H9 (cell line): ENCODE data around the gene SPEG. TPM values are rescaled to one million over a fixed set of nuclear protein-coding genes. Genes with fewer than 3 reads are reported as not detected.

Experiments used
- DNase-seq: peaks from one replicate; pipeline ENCODE4 v3.0.0-alpha.2; 2017
- H2AFZ ChIP-seq: one replicate; pipeline ENCODE4 v1.6.1; 2013; ENCODE audit warnings: mild to moderate bottlenecking, low read length, control low read depth, moderate library complexity
- H2AK5ac ChIP-seq: 2 replicates; pipeline ENCODE4 v1.6.1; 2013; ENCODE audit warnings: low read length, control low read depth, mixed read lengths; ENCODE audit not compliant: insufficient read length
- H2BK120ac ChIP-seq: one replicate; pipeline ENCODE4 v1.6.1; 2013; ENCODE audit warnings: low read depth, mild to moderate bottlenecking, low read length, control low read depth, inconsistent platforms; ENCODE audit not compliant: poor library complexity, severe bottlenecking
- H2BK12ac ChIP-seq: 2 replicates; pipeline ENCODE4 v1.6.1; 2013; ENCODE audit warnings: low read length, control low read depth, mixed read lengths, low read depth; ENCODE audit not compliant: insufficient read length
- H2BK15ac ChIP-seq: 2 replicates; pipeline ENCODE4 v1.6.1; 2013; ENCODE audit warnings: low read depth, low read length, control low read depth
- H2BK20ac ChIP-seq: one replicate; pipeline ENCODE4 v1.6.1; 2013; ENCODE audit warnings: low read depth, mild to moderate bottlenecking, low read length, control low read depth, inconsistent platforms; ENCODE audit not compliant: poor library complexity, severe bottlenecking
- H2BK5ac ChIP-seq: 2 replicates; pipeline ENCODE4 v1.6.1; 2013; ENCODE audit warnings: low read length, control low read depth, mixed read lengths; ENCODE audit not compliant: insufficient read length
- H3K14ac ChIP-seq: 2 replicates; pipeline ENCODE4 v1.6.1; 2013; ENCODE audit warnings: low read length, control low read depth; ENCODE audit not compliant: insufficient read depth
- H3K18ac ChIP-seq: 2 replicates; pipeline ENCODE4 v1.6.1; 2013; ENCODE audit warnings: low read depth, mild to moderate bottlenecking, mixed read lengths, low read length, control low read depth; ENCODE audit not compliant: insufficient read length
- H3K23ac ChIP-seq: 2 replicates; pipeline ENCODE4 v1.6.1; 2013; ENCODE audit warnings: low read length, control low read depth, mixed read lengths, low read depth; ENCODE audit not compliant: insufficient read length
- H3K23me2 ChIP-seq: 2 replicates; pipeline ENCODE4 v1.6.1; 2013; ENCODE audit warnings: low read depth, mild to moderate bottlenecking, mixed read lengths, low read length, control low read depth; ENCODE audit not compliant: insufficient read length, poor library complexity, severe bottlenecking
- H3K27ac ChIP-seq: 2 replicates; pipeline ENCODE4 v1.5.1; 2013; ENCODE audit warnings: low read length, control low read depth, mixed read lengths, low read depth; ENCODE audit not compliant: insufficient read length
- H3K27me3 ChIP-seq: 2 replicates; pipeline ENCODE4 v1.6.1; 2013; ENCODE audit warnings: low read length, control low read depth, inconsistent platforms; ENCODE audit not compliant: insufficient read depth
- H3K4ac ChIP-seq: 2 replicates; pipeline ENCODE4 v1.6.1; 2013; ENCODE audit warnings: low read depth, mild to moderate bottlenecking, control low read depth, inconsistent platforms, low read length, moderate library complexity
- H3K4me1 ChIP-seq: 2 replicates; pipeline ENCODE4 v1.6.1; 2013; ENCODE audit warnings: low read length, control low read depth, inconsistent platforms; ENCODE audit not compliant: insufficient read depth
- H3K4me2 ChIP-seq: 2 replicates; pipeline ENCODE4 v1.6.1; 2013; ENCODE audit warnings: low read length, control low read depth, mixed read lengths; ENCODE audit not compliant: insufficient read length, insufficient read depth
- H3K56ac ChIP-seq: 2 replicates; pipeline ENCODE4 v1.6.1; 2013; ENCODE audit warnings: low read depth, mild to moderate bottlenecking, mixed read lengths, low read length, control low read depth; ENCODE audit not compliant: insufficient read length
- H3K79me1 ChIP-seq: 2 replicates; pipeline ENCODE4 v1.6.1; 2013; ENCODE audit warnings: low read depth, mild to moderate bottlenecking, moderate library complexity, low read length, control low read depth, inconsistent platforms; ENCODE audit not compliant: insufficient read depth, poor library complexity, severe bottlenecking
- H3K79me2 ChIP-seq: 2 replicates; pipeline ENCODE4 v1.6.1; 2013; ENCODE audit warnings: low read length, control low read depth, inconsistent platforms; ENCODE audit not compliant: insufficient read depth
- H3K9ac ChIP-seq: 2 replicates; pipeline ENCODE4 v1.6.1; 2013; ENCODE audit warnings: low read length, control low read depth, mixed read lengths; ENCODE audit not compliant: insufficient read length; ENCODE audit errors: extremely low read depth
- H3K9me3 ChIP-seq: one replicate; pipeline ENCODE4 v1.6.1; 2013; ENCODE audit warnings: low read depth, low read length, inconsistent platforms; ENCODE audit not compliant: control insufficient read depth
- H3T11ph ChIP-seq: one replicate; pipeline ENCODE4 v1.6.1; 2013; ENCODE audit warnings: mild to moderate bottlenecking, low read length, control low read depth, inconsistent platforms
- H4K20me1 ChIP-seq: one replicate; pipeline ENCODE4 v1.6.1; 2013; ENCODE audit not compliant: control insufficient read depth, insufficient read length, insufficient read depth
- H4K5ac ChIP-seq: 2 replicates; pipeline ENCODE4 v1.6.1; 2013; ENCODE audit warnings: low read depth, mild to moderate bottlenecking, mixed read lengths, low read length, control low read depth; ENCODE audit not compliant: insufficient read length
- H4K8ac ChIP-seq: replicated peaks from 2 replicates; pipeline ENCODE4 v1.6.1; 2013; ENCODE audit warnings: low read length, control low read depth, mixed read lengths, low read depth; ENCODE audit not compliant: insufficient read length
- H4K91ac ChIP-seq: 2 replicates; pipeline ENCODE4 v1.6.1; 2013; ENCODE audit warnings: low read depth, mild to moderate bottlenecking, moderate library complexity, mixed read lengths, low read length, control low read depth; ENCODE audit not compliant: insufficient read length
- H3K27ac Mint-ChIP-seq, 3 experiments: 2 replicates in 2 of 3; 3 replicates in 1 of 3; pipeline ENCODE4 v1.8.0; 2020 to 2021; ENCODE audit warnings: mixed read lengths in 3 of 3, mild to moderate bottlenecking in 1 of 3, moderate library complexity in 1 of 3
- H3K27me3 Mint-ChIP-seq: 2 replicates; pipeline ENCODE4 v1.8.0; 2021; ENCODE audit warnings: low read depth, mild to moderate bottlenecking, moderate library complexity, mixed read lengths
- H3K36me3 Mint-ChIP-seq, 3 experiments: 2 replicates in 2 of 3; 3 replicates in 1 of 3; pipeline ENCODE4 v1.8.0; 2020 to 2021; ENCODE audit warnings: low read depth in 3 of 3, mixed read lengths in 3 of 3; ENCODE audit not compliant: insufficient read depth in 1 of 3
- H3K4me1 Mint-ChIP-seq, 2 experiments: 2 replicates each; pipeline ENCODE4 v1.8.0; 2020; ENCODE audit warnings: mixed read lengths in 2 of 2
- H3K4me3 Mint-ChIP-seq, 2 experiments: 2 replicates in 1 of 2; 3 replicates in 1 of 2; pipeline ENCODE4 v1.8.0; 2020 to 2021; ENCODE audit warnings: mild to moderate bottlenecking in 2 of 2, mixed read lengths in 2 of 2, moderate library complexity in 1 of 2
- H3K9me3 Mint-ChIP-seq, 2 experiments: 2 replicates in 1 of 2; 3 replicates in 1 of 2; pipeline ENCODE4 v1.8.0; 2020; ENCODE audit warnings: mild to moderate bottlenecking in 2 of 2, mixed read lengths in 2 of 2, moderate library complexity in 1 of 2
- WGBS: extraction: QIAGEN DNeasy Blood & Tissue Kit; methylation state at CpG from one replicate; pipeline ENCODE4 v1.1.7; 2013; ENCODE audit warnings: missing lambda C conversion rate, low lambda C conversion rate, mixed read lengths; ENCODE audit not compliant: insufficient read length; ENCODE audit errors: extremely low coverage; 5-methylcytosine and 5-hydroxymethylcytosine counted together
- total RNA-seq: library from RNA; stranded (reverse); gene quantifications from 2 replicates; pipeline ENCODE4 v1.2.1, GENCODE V29; 2021
- TF ChIP-seq, protein P1 (sequence below): fragments of 200-600 bp; sonication (generic); conservative IDR thresholded peaks from 3 replicates; pipeline ENCODE4 v1.8.0; 2021; ENCODE audit warnings: antibody characterized with exemption, mild to moderate bottlenecking

SPEG gene
- total RNA-seq, 1 experiment from 2014 or later: 23.7 TPM

DNA sequence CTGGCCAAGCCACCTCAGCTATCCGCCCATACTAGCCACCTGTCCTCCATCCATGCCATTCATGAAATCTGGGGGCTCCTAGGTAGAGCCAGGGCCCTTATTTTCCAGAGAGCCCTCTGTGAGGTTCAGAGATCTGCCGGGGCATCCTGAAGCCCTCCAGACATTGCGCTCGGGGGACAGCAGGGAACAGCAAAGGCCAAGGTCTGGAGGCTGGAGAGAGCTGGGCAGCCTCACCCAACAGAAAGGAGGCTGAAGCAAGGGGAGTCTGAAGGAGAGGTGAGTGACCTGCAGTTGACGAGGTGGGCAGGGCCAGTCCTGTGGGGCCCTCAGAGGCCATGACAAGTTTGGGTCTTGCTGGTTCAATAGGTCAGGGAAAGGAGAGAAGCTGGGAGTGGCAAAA is 25.0 kb upstream of the SPEG start:
- Histone ChIP-seq H3K27ac (no peak overlapping the region), H3K79me1 (no peaks in the 10 kb centered on the region), H2BK5ac (no peak overlapping the region), H3K4me1 (no peaks in the 10 kb centered on the region), H3K23me2 (no peaks in the 10 kb centered on the region), H3K4ac (no peak overlapping the region), H3K18ac (no peak overlapping the region), H3K56ac (no peak overlapping the region), H2BK120ac (no peak overlapping the region), H3T11ph (no peak overlapping the region), H2AK5ac (no peak overlapping the region), H2AFZ (no peak overlapping the region), H4K8ac (no peak overlapping the region), H3K79me2 (no peaks in the 10 kb centered on the region), H2BK15ac (no peak overlapping the region), H2BK20ac (no peak overlapping the region), H4K5ac (no peak overlapping the region), H2BK12ac (no peak overlapping the region), H3K9ac (no peak overlapping the region), H3K14ac (no peak overlapping the region; the same call in 1 of the 2 replicates), H4K91ac (no peak overlapping the region), H3K4me2 (no peak overlapping the region), H3K23ac (no peak overlapping the region), H3K27me3 (no peaks in the 10 kb centered on the region), H4K20me1 (no peaks in the 10 kb centered on the region), H3K9me3 (no peaks in the 10 kb centered on the region)
- DNase-seq: no peak
- Mint-ChIP-seq H3K4me3 (no peak overlapping the region), H3K27me3 (peaks cover 10% of the 10 kb centered on the region), H3K27ac (peak overlapping the region in 1 of 3 experiments; percentile 82; a peak in 2 of 7 replicates), H3K36me3 (no peaks in the 10 kb centered on the region), H3K4me1 (peaks cover 5 to 9% of the 10 kb centered on the region in 2 experiments), H3K9me3 (peaks cover 6 to 10% of the 10 kb centered on the region in 2 experiments; a peak in 4 of 5 replicates)
- TF ChIP-seq, protein P1, sequence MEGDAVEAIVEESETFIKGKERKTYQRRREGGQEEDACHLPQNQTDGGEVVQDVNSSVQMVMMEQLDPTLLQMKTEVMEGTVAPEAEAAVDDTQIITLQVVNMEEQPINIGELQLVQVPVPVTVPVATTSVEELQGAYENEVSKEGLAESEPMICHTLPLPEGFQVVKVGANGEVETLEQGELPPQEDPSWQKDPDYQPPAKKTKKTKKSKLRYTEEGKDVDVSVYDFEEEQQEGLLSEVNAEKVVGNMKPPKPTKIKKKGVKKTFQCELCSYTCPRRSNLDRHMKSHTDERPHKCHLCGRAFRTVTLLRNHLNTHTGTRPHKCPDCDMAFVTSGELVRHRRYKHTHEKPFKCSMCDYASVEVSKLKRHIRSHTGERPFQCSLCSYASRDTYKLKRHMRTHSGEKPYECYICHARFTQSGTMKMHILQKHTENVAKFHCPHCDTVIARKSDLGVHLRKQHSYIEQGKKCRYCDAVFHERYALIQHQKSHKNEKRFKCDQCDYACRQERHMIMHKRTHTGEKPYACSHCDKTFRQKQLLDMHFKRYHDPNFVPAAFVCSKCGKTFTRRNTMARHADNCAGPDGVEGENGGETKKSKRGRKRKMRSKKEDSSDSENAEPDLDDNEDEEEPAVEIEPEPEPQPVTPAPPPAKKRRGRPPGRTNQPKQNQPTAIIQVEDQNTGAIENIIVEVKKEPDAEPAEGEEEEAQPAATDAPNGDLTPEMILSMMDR: no peak
- no CpG with 5 or more reads among the region's 5 CpGs for WGBS
